RWPE1 (cell line): ENCODE measurements around the gene MYD88.
A peak's percentile ranks its signal among the peaks of the same experiment; 100 is the strongest.

ENCODE experiments used
- CTCF ChIA-PET: fragments of 350-600 bp; sonication (Branson Sonifier 250); formaldehyde crosslinking; extraction: SDS; loops from one replicate; lab custom pipeline; 2021; lab: Yijun Ruan, JAX
- POLR2A ChIA-PET: fragments of 400-600 bp; formaldehyde crosslinking; extraction: SDS; loops from one replicate; lab custom pipeline; 2020; ENCODE audit warnings: antibody characterized with exemption; ENCODE audit not compliant: low non-redundant PET; lab: Yijun Ruan, JAX
- DNase-seq: peaks from one replicate; pipeline ENCODE4 v3.0.0; 2012; ENCODE audit warnings: low spot score
- H3K27ac ChIP-seq: fragments of 450-650 bp; 2 replicates; pipeline ENCODE4 v1.5.1; 2017
- TF ChIP-seq, protein P1 (sequence below): fragments of 450-650 bp; conservative IDR thresholded peaks from 2 replicates; pipeline ENCODE4 v1.5.1; 2017; ENCODE audit warnings: low read depth, mild to moderate bottlenecking

Gene MYD88

DNA sequence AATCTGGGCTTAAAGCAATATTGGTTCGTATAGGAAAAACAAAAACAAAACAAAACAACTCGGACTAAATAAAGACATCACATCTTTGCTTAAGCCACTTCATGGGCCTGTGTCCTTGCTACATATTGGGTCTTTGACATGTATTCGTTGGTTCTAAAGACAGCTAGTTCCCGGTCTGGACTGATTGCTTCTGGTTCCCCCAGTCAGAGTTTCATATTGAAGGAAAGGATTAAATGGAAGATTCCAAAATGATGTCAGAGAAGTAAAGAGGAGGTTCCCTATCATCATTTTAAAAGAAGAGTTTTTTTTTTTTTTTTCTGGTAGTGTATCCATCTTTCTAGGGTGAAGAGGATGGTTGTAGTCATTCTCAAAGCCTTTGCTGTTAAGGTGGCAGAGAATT, 29.1 kb downstream of the MYD88 start:
- ChIA-PET POLR2A (no interaction called here), CTCF (interaction anchor here (0.7 kb wide), 1 partner anchor 79 kb away, joined by 7 read pairs; no protein-coding TSS in a partner anchor)
- DNase-seq, result no peak
- TF ChIP-seq, protein P1, sequence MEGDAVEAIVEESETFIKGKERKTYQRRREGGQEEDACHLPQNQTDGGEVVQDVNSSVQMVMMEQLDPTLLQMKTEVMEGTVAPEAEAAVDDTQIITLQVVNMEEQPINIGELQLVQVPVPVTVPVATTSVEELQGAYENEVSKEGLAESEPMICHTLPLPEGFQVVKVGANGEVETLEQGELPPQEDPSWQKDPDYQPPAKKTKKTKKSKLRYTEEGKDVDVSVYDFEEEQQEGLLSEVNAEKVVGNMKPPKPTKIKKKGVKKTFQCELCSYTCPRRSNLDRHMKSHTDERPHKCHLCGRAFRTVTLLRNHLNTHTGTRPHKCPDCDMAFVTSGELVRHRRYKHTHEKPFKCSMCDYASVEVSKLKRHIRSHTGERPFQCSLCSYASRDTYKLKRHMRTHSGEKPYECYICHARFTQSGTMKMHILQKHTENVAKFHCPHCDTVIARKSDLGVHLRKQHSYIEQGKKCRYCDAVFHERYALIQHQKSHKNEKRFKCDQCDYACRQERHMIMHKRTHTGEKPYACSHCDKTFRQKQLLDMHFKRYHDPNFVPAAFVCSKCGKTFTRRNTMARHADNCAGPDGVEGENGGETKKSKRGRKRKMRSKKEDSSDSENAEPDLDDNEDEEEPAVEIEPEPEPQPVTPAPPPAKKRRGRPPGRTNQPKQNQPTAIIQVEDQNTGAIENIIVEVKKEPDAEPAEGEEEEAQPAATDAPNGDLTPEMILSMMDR, result no peak
- no peak overlapping the region for H3K27ac ChIP-seq

DNA sequence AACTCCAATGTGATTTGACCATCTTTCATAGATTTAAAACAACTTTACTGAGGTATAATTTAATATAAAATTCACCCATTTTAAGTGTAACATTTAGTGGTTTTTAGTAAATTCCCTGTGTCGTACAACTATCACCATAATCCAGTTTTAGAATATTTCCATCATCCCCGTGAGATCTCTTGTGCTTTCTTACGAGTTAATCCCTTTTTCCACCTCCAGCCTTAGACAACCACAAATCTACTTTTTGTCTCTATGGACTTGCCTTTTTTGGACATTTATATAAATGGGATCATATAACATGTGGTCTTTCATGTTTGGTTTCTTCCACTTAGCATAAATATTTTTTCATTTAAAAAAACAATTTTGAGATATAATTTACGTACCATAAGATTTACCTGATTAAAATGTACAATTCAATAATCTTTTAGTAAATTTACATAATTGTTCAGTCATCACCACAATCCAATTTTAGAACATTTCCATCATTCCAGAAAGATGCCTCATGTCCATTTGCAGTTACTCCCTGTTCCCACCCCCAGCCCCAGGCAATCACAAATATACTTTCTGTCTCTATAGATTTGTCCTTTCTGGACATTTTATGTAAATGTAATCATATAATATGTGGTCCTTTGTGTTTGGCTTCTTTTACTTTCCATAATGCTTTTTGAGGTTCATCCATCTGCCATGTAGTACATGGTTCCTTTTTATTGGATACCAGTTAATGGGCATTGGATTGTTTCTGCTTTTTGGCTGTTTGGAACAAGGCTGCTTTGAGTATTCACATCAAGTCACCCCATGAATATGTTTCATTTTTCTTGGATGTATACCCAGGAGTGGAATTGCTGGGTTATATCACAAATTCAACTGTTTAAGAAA, 29.9 kb downstream of the MYD88 start:
- no peak overlapping the region for H3K27ac ChIP-seq
- CTCF ChIA-PET, result no interaction called here
- POLR2A ChIA-PET, result no interaction called here
- peak; percentile 26 for DNase-seq
- TF ChIP-seq, protein P1, result no peak

DNA sequence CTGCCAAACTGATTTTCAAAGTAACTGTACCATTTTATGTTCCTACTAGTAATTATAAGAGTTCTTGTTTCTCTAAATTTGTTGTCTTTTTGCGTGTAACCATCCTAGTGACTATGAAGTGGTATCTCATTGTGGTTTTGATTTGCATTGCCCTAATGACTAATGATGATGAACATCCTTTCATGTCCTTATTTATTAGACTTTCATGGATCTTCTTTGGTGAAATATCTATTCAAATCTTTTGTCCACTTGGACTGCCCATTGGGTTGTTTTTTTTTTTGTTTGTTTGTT, 30.5 kb downstream of the MYD88 start:
- peak overlapping the region; percentile 81 for H3K27ac ChIP-seq
- TF ChIP-seq, protein P1, result no peak
- ChIA-PET CTCF (no interaction called here), POLR2A (no interaction called here)
- no peak for DNase-seq

DNA sequence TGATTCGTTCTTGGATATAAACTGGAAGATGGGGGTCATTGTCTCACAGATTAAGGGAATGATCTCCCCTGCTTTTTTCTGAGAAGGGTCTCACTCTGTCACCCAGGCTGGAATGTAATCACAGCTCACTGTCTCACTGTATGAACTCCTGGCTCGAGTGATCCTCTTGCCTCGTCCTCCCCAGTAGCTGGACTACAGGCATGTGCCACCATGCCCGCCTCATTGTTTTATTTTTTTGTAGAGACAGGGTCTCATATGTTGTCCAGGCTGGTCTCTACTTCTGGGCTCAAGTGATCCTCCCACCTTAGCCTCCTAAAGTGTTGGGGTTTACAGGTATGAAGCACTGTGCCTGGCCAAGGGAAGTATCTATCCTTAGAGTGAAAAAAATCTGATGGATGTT, 32.3 kb downstream of the MYD88 start:
- ChIA-PET POLR2A (no interaction called here), CTCF (interaction anchor here (0.7 kb wide), 1 partner anchor 20 kb away, joined by 3 read pairs; no protein-coding TSS in a partner anchor)
- H3K27ac ChIP-seq, result no peak overlapping the region
- TF ChIP-seq, protein P1, result no peak
- no peak for DNase-seq

DNA sequence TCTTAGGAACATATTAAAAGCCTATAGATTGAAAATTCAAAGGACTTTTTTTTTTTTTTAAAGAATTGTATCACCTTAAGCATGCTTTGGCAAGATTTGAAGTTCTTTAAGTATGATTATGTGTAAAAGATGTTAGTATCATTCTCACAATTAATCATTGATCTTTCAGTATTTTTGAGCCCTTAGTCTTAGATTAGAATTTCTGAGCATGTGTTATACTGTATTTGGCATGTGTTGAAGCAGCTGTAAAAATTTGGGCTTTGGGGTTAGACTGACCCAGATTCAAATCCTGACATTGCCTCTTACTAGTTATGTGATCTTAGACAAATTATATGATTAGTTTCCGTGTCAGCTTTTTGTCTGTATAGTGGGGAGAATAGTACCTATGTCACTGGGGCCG, 33.2 kb downstream of the MYD88 start:
- CTCF ChIA-PET, result interaction anchor here (0.6 kb wide), 1 partner anchor 8 kb away, joined by 4 read pairs; no protein-coding TSS in a partner anchor
- POLR2A ChIA-PET, result no interaction called here
- no peak for DNase-seq
- TF ChIP-seq, protein P1, result no peak
- no peak overlapping the region for H3K27ac ChIP-seq

DNA sequence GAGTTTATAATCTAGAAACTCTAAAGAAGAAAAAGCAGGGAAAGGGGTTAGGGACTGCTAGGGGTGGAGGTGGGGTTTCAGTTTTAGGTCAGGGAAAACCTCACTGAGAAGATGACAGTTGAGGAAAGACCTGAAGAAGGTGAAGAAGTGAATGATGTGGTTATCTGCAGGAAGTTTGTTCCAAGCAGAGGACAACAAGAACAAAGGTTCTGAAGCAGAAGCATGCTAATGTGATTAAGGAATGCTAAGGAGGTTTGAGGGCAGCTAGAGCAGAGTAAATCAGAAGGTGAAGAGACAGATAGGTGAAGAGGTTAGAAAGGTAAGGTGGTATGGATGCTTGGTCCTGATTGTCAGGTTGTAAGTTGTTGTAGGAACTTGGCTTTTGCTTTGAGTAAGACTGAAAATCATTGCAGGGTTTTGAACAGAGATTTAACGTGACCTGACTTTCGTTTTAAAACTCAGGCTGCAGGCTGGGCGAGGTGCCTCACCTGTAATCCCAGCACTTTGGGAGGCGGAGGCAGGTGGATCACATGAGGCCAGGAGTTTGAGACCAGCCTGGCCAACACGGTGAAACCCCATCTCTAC, 35.5 kb downstream of the MYD88 start:
- DNase-seq, result no peak
- ChIA-PET CTCF (no interaction called here), POLR2A (no interaction called here)
- H3K27ac ChIP-seq, result peak overlapping the region; percentile 72
- TF ChIP-seq, protein P1, result no peak
